ENCODE results near the gene ATRIP.

DNA sequence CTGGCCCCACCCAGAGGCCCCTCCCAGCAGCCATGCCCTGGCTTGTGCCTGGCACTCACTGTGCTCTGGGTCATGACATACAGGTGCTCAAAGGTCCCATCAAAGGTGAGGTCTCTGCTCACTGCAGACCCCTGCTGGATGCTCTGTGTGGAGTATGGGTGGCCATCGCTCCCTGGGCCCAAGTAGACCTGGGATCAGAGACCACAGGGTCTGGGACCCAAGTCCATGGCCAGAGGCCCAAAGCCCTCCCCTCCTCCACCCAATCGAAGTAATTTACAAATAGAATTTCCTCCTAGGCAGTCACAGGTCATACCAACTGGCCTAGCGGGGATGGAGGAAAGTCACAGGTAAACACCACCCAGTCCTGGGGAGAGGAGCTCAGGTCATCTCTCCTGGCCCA lies 24.3 kb upstream of the ATRIP start:
- TF ChIP-seq TCF12 (IDR thresholded peaks at IDR 0.05; ENCODE audit: low read depth, low read length) (no peak), EZH2 (IDR thresholded peaks at IDR 0.05; ENCODE audit: borderline replicate concordance, control insufficient read depth, low read depth, low read length) (no peak), CTCF (IDR thresholded peaks at IDR 0.05 in 2 of 3, conservative IDR thresholded peaks at IDR 0.05 in 1 of 3; ENCODE audit: control insufficient read depth in 2 of 3, extremely low read depth in 1 of 3, insufficient read depth in 1 of 3, low read depth in 3 of 3, low read length in 3 of 3) (peak; percentile 6 to 23 (median 17); a peak in 1 of 6 replicates), MEF2A (IDR thresholded peaks at IDR 0.05; ENCODE audit: insufficient read depth, low read depth, low read length) (no peak), EP300 (IDR thresholded peaks at IDR 0.05; ENCODE audit: borderline replicate concordance in 1 of 2, control insufficient read depth in 1 of 2, low read depth in 2 of 2, low read length in 2 of 2) (no peak), TAF1 (IDR thresholded peaks at IDR 0.05; ENCODE audit: borderline replicate concordance, low read depth, low read length) (no peak), JUND (IDR thresholded peaks at IDR 0.05; ENCODE audit: low read depth, low read length) (no peak), KDM1A (IDR thresholded peaks at IDR 0.05; ENCODE audit: borderline replicate concordance) (no peak), E4F1 (IDR thresholded peaks at IDR 0.05; ENCODE audit: borderline replicate concordance, partially characterized antibody) (no peak), RFX5 (IDR thresholded peaks at IDR 0.05; ENCODE audit: low read depth, low read length) (no peak), RBBP5 (conservative IDR thresholded peaks at IDR 0.05) (no peak)
- TF ChIP-seq, protein P1, sequence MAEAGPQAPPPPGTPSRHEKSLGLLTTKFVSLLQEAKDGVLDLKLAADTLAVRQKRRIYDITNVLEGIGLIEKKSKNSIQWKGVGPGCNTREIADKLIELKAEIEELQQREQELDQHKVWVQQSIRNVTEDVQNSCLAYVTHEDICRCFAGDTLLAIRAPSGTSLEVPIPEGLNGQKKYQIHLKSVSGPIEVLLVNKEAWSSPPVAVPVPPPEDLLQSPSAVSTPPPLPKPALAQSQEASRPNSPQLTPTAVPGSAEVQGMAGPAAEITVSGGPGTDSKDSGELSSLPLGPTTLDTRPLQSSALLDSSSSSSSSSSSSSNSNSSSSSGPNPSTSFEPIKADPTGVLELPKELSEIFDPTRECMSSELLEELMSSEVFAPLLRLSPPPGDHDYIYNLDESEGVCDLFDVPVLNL (IDR thresholded peaks at IDR 0.05; ENCODE audit: low read depth, low read length): no peak
- TF ChIP-seq, protein P2, sequence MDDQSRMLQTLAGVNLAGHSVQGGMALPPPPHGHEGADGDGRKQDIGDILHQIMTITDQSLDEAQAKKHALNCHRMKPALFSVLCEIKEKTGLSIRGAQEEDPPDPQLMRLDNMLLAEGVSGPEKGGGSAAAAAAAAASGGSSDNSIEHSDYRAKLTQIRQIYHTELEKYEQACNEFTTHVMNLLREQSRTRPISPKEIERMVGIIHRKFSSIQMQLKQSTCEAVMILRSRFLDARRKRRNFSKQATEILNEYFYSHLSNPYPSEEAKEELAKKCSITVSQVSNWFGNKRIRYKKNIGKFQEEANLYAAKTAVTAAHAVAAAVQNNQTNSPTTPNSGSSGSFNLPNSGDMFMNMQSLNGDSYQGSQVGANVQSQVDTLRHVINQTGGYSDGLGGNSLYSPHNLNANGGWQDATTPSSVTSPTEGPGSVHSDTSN (IDR thresholded peaks at IDR 0.05; ENCODE audit: insufficient replicate concordance, low read depth, low read length): no peak
- TF ChIP-seq, protein P3, sequence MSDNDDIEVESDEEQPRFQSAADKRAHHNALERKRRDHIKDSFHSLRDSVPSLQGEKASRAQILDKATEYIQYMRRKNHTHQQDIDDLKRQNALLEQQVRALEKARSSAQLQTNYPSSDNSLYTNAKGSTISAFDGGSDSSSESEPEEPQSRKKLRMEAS (IDR thresholded peaks at IDR 0.05; ENCODE audit: low read depth, low read length): no peak

Measured in GM12878 (cell line).